Ramos (cell line): Measurements from ENCODE around the gene DNM2.
"Not testable (repeated sequence)": the region's sequence is repeated elsewhere in the genome, so short reads cannot be mapped to it uniquely, and the experiment has no call there.

Experiments used
- in situ Hi-C: fragments of 300-500 bp; cut with MboI; formaldehyde crosslinking; loops from one replicate; pipeline ENCODE4 v1.14.3; 2022; ENCODE audit warnings: low sequenced_read_pairs; ENCODE audit not compliant: unreplicated experiment

DNM2 gene

DNA sequence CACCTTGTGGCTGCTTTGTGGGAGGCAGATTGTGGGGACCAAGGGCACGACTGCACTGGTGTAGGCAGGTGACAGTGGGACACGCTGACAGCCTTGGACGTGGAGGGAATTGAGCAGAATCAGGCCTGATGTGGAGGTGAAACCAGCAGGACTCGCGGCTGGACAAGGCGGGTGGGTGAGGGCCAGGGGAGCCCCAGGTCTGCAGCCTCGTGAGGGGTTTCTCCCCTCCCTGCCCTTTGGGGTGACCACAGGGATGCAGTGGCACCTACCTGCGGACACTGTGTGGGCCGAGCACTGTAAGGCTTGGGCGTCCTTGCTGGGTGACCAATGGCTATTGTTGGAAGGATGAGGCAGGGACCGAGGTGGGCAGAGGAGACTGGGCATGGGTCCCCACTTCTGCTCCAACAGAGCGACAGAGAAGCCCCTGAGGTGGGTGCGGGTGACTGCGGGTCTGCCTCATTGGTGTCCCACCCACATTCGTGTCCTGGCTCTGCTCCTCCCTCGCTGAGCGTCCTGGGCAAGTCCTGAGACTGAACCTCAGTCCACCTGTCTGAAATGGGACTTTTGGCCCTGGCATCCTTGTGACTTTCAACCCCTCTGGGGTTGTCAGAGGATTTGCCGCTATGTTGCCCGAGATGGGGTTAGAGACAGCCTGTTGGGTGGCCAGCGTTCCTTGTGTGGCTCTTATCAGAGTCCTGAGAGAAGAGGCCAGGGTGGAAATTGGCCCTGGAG lies 30.5 kb downstream of the DNM2 start:
- in situ Hi-C loops: no loop called here

DNA sequence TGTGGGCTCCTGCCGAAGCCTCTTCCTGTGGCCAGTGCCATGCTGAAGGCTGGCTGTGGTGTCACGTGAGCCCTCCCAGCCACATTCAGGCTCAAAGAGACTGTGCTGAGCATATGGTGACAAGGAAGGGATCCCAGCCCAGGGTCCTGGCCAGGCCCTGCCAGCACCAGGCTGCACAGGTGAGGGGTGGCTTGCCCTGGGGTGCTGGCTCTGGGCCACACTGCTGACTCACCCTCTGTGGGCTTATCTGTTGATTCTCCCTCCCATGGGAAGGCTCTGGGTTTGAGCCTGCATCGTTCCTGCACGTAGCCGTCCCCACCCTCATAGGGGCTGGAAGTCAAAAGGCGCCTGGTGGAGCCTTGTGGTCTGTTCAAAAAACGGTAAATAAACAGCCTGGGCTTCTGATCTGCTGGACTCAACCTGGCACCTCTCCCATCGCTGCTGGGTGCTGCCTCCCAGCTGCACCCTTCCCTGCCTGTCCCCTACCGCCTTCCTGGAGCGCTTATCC lies 31.1 kb downstream of the DNM2 start:
- in situ Hi-C loops: no loop called here

DNA sequence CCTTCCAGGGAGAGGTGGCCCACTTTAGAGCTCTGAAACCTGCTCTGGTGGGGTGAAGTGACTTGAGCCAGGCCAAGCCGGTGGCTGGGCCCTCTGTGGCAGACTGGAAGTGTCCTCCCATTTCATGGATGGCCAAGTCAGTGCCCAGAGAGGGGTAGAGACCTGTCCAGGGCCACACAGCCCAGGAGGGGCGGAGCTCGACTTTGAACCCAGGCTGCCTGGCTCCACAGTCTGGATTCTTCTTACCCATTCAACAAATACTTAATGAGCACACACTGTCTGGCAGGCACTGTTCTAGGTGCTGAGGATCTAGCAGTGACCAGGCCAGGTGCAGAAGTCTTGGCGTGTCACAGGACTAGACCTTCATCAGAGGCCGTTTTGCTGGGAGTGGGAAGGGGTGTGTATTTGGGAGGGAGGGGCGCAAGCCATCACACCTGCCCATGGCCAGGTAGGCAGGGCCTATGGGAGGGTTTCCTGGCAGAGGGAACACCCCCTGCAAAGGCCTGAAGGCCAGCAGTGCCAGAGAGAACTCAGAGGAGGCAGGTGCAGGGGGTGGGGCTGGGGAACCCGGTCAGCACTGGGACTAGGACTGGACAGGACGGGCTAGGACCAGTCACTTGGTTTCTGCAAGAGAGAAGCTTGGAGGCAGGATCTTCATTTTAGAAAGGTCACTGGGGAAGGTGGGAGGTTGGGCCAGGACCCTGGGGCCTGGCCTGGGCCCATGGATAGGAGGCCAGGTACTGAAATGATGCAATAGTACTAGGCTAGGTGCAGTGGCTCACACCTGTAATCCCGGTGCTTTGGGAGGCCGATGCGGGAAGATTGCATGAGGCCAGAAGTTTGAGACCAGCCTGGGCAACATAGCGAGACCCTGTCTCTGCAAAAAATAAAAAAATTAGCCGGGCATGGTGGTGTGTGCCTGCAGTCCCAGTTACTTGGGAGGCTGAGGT lies 31.8 kb downstream of the DNM2 start:
- in situ Hi-C loops: no loop called here

DNA sequence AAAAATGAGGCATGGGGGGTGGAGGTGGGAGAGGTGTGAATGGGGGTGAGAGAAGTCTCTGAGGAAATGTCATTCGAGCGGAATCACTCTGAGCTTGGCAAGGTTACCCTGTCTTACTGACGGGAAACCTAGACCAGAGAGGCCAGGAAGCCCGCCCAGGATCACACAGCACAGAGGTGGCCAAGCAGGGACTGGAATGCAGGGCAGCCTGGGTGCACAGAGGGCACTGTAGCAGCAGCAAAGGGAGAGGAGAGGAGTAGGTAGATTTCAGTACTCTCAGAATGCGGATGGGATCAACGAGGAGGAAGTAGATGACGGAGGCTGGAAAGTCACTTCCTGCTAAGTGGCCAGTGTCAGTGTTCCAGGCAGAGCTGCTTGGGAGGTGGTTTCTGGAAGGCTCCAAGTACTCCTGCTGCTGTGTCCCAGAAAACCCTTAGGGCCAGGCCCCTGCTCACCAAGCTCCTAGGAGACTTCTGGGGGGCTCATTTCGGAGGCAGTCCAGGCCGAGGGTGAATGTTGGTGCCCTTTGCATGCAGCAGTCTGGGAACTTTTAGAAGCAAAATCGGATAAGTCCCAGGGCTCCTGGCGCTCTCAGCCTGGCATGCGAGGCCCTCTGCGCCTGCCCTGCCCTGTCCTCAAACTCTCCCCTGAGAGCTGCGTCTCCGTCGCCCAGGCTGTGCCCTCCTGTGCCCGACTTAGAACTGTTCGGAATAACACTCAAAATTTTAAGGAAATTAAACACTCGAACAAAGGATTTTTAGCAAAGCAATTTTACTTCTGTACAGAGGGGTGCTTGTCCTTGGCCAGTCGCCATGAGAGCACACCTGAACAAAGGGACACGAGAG lies 33.5 kb downstream of the DNM2 start:
- in situ Hi-C loops: no loop called here

DNA sequence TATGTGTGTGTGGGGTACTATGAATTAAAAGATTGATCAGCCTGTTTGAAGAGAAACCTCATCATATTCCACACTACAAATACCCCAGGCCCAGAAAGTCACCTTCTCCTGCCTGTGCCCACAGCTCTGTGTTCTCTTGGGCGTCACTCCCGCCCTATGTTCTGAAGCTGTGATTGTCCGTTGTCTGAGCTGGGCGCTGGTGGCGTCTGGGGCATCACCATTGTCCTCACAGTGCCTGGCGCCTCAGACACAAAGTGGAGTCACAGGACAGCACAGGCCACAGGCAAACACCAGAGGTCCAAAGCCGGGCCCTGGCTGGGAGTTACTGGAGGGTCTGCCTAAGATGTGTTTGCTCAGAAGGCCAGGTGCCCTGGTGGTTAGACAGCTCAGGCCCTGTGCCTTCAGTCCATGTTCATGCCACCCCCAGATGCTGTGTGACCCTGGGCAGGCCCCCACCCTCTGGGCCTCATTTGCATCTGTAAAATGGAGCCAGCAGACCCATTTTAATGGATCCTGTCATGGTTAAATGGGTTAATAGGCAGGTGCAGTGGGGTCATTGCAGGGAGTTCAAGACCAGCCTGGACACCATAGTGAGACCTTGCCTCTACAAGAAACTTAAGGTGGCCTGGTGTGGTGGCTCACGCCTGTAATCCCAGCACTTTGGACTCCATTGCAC lies 34.5 kb downstream of the DNM2 start:
- in situ Hi-C loops: no loop called here

DNA sequence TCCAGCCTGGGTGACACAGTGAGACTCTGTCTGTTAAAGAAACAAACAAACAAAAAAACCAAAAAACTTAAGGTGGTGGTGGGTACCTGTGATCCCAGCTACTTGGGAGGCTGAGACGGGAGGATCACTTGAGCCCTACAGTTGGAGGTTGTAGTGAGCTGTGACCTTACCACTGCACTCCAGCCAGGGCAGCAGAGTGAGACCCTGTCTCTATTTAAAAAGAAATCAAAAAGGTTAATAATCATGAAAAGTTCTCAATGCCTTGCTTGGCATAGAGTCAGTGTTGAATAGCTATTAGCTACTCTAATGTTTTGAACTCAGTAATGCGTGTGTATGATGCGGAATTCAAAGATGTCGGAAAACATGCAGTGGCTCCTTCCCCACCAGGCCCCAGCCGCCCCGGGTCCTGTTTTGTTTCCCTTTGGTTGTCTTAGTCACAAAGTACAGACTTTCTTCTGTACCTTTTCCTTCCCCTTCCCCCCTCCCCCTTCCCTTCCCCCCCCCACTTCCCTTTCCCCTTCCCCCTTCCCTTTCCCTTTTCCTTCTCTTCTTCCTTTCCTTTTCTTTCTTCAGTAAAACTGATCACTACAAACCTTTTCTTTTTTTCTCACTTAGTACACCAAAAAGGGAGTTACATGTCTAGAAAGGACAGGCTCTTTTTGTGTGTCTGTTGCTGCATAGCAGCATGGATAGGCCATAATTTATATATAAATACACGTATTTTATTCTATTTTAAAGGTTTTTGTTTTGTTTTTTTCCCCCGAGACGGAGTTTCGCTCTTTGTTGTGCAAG lies 35.2 kb downstream of the DNM2 start:
- in situ Hi-C loops: no loop called here

DNA sequence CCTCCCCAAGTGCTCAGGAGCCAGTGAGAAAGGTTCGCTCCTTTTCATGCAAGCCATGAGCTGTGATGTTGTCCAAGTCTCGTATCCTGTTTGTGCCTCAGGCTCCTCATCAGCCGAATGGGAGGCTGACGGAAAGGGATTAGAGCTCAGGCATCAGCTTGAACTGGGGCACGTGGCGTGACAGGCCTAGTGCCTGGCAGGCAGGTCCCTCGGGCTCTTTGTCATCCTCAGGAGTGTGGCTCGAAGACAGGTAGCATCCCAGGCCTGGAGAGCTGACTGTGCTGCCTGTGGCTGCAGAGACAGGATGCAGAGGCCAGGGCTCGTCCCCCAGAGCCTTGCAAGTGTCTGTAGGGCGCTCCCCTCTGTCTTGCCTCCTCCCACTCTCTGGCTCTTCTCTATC lies 38.5 kb downstream of the DNM2 start:
- in situ Hi-C loops: no loop called here

DNA sequence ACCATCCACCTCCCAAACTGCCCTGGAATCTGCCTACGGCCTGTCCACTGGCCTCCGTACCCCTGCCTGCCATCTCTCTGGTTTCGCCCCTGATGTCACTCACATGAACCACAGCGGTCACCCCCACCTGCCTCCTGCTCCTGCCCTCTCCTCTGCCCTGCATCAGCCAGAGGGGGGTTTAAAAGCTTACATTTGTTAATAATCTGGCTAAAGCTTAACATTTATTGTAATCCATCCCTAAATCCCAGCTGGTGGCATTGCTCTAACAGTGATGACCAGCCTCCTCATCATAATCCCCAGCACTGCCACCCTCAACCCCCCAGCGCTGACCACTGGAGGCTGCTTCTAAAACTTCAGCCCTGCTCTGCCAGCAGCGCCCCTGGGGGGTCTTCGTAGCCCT lies 38.9 kb downstream of the DNM2 start:
- in situ Hi-C loops: no loop called here

DNA sequence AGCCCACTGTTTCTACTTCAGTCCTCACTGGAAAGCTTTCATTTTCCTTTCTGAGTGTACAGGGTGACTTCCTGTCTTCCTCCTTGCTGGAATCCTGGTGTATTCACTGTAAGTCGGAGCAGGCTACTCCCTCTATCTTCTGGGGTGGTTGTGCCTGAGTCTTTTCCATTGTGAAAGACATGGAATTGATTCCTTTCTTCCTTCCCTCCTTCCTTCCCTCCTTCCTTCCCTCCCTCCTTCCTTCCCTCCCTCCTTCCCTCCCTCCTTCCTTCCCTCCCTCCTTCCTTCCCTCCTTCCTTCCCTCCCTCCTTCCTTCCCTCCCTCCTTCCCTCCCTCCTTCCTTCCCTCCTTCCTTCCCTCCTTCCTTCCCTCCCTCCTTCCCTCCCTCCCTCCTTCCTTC lies 40.2 kb downstream of the DNM2 start:
- in situ Hi-C loops: not testable (repeated sequence)

DNA sequence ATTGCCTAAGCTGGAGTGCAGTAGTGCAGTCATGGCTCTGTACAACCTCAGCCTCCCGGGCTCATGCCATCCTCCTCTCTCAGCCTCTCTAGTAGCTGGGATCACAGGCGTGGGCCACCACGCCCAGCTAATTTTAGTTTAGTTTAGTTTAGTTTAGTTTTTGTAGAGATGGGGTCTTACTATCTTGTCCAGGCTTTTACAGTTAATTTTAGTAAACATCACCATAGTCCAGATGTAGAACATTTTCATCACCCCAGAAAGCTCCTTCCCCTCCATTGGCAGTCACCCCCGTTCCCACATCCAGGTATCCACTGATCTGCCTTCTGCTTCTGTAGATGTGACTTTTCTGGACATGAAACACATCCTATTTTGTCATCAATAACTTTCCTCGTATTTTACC lies 41.1 kb downstream of the DNM2 start:
- in situ Hi-C loops: no loop called here

DNA sequence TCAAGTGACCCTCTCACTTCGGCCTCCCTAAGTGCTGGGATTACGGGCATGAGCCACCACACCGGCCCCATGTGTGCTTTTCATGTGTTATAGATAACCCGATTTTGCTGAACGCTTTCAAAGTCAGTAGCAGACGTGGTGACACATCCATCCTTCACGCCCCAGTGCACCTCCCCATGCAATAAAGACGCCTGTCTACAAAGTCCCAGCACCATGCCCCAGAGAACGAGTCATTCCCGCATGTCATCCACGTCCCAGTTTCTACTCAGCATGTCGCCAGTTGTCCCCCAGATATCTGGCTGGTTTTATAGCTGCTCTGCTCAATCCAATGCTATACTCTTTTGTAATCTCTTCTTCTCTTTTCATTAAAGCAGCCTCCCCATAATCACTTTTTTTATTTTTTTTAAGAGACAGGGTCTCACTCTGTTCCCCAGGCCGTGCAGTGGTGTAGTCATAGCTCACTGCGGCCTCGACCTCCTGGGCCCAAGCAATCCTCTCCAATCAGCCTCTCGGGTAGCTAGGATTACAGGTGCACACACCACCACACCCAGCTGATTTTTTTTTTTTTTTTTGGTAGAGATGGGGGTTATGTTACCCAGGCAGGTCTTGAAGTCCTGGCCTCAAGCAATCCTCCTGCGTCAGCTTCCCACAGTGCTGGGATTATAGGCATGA lies 42.5 kb downstream of the DNM2 start:
- in situ Hi-C loops: no loop called here

DNA sequence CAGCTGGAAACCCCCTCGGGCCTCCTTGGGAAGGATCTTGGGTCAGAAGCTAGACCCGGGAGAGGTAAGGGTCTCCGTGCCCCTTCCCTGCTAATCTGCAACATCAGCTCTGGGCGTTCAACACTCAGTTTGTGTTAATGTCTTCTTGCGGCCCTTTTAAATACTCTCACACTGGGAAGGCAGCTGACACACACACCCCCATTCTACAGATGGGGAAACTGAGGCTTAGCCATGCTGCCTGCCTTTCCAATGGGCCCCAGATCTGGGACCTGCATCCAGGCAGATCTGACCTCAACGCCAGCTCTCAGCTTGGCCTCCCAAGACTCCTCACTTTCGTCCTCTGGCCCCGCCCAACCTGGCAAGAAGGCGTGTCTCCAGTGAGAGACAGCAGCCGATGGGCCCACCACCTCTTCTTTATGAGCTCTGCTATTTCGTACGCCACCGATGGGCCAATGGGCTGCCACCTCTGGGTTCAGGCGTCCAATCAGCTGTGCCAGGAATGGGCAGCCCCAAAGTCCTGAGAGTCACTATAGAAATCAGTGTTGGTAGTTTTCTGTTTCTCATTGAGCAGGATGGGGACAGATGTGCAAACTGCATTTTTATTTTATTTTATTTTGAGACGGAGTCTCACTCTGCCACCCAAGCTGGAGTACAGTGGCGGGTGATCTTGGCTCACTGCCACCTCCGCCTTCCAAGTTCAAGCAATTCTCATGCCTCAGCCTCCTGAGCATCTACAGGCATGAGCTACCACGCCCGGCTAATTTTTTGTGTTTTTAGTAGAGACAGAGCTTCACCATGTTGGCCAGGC lies 43.8 kb downstream of the DNM2 start:
- in situ Hi-C loops: no loop called here

DNA sequence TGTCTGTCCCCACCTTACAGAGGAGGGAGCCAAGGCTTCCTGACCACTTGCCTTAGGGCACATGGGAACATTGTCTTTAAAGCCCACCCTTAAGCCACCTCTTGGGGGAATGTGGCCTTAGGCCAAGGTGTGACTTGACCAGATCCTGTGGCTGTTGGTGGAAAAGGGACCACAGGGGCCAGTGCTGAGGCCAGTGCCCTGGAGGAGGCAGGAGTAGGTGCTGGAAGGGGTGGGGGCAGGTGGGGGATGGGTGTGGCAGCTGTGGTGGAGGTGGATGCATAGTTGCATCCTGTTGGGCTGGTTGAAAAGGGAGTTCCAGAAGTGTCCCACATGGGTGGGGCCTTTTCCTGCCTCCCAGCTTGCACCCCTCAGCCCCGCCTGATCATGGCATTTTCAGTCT lies 44.8 kb downstream of the DNM2 start:
- in situ Hi-C loops: no loop called here

DNA sequence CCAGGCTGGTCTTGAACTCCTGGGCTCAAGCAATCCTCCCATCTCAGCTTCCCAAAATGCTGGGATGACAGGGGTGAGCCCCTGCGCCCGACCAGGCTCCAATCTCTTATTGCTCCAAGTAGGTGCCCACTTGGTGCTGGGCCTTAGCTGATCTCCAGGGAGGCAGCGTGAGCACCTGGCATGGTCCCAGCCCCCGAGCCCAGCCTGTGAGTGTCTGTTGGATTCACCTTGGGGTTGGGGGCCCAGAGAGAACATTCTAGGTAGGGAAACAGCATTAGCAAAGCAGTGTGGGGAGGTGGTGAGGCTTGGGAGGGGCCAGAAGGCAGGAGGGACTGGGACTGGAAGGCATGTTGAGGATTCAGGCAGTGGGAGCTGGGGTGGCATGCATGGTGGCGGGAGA lies 45.5 kb downstream of the DNM2 start:
- in situ Hi-C loops: no loop called here

DNA sequence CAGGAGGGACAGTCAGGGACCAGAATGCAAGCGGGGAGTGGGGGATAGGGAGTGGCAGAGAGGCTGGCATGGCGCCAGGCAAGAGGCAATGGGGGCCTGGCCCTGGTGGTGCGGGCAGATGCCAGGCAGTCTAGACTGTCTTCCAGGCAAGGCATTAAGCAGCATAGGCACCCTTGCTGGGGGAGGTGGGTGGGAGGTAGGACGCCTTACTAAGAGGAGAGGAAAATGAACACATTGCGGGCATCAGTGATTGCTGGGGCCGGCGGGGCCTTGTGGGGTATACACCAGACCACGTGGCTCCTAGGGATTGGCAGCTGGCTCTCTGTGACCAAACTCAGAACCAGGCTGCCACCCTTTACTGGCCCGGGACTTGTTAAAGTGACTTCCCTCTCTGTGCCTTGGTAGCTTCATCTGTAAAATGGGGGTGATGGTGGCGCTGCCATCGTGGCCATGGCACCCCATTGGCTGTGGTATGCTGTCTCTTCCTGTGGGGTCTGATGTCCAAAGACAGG lies 46.0 kb downstream of the DNM2 start:
- in situ Hi-C loops: no loop called here

DNA sequence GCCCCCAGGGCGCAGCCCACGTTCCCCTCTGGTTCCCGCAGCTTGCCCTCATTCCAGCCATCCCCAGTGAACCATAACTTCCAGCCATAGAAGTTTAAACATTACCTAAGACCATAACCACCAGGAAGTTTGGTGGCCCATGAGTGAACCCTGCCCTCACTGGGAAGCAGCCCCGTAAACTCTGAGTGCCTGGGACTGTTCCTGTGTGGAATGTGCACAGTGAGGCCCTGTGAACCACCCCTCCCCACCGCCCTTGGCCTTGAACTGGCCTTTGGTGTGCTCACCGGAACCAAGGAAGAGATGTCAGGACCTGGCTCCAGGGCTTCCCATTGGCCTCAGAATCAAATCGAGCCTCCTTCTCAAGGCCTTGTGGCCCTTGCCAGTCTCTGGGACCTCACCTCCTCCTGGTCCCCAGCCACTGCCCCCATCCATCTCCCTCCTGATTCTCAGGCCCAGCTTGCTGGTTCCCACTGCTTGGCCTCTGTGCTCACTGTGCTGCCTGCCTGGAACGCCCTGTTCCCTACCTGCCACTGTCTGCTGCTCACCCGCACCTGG lies 46.5 kb downstream of the DNM2 start:
- in situ Hi-C loops: no loop called here

DNA sequence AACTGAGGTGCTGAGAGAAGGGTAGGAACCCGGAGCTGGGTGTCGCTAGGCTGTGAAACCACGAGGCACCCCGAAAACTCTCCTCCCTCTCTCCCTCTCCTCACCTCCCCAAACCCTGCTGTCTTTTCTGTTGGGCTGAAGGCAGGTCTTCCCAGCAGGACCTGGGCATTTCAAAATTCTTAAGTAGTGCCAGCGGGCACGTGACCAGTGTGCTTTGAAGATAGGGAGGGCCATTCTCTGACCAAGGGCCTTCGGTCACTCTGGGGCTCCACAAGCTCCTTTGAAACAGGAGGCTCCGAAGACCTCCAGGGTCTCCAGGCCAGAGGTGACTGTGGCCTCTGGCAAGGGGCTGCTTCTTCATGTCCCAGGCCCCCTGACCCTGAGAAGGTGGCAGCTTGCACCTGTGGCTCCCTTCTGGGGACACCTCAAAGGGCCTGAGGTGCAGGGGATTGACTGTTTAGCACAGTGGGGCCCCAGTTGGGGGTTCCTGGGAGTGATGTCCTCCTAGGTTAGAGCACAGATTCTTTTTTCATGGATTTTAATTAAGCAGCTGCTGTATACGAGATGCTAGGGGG lies 48.3 kb downstream of the DNM2 start:
- in situ Hi-C loops: no loop called here
